ENCODE results near the gene UBB. TPM values are rescaled to one million over a fixed set of nuclear protein-coding genes. Genes with fewer than 3 reads are reported as not detected.

UBB gene
- total RNA-seq, 1 experiment from 2014 or later = 1,609 TPM

GRCh38 chr17:16383772-16384287 is 2.9 kb downstream of the UBB start:
- Histone ChIP-seq H3K27me3 (ENCODE audit: insufficient read depth, low read length) (no peaks in the 10 kb centered on the region), H3K79me2 (ENCODE audit: insufficient read depth, low read length) (peaks cover 7% of the 10 kb centered on the region; the same call in 1 of the 2 replicates), H2BK15ac (ENCODE audit: low read depth, low read length) (no peak overlapping the region), H4K5ac (ENCODE audit: insufficient read length, low read depth, low read length) (no peak overlapping the region), H3K4me1 (ENCODE audit: insufficient read depth, low read length) (no peaks in the 10 kb centered on the region), H4K20me1 (ENCODE audit: control insufficient read depth, insufficient read depth, insufficient read length) (no peaks in the 10 kb centered on the region), H3K27ac (ENCODE audit: insufficient read length, low read depth, low read length) (no peak overlapping the region), H2BK20ac (ENCODE audit: low read depth, low read length, poor library complexity, severe bottlenecking) (no peak overlapping the region), H3K4ac (ENCODE audit: low read depth, low read length) (no peak overlapping the region), H3K9ac (ENCODE audit: extremely low read depth, insufficient read length, low read length) (no peak overlapping the region), H3K18ac (ENCODE audit: insufficient read length, low read depth, low read length) (no peak overlapping the region), H2AK5ac (ENCODE audit: insufficient read length, low read length) (no peak overlapping the region), H2BK12ac (ENCODE audit: insufficient read length, low read depth, low read length) (no peak overlapping the region), H2AFZ (ENCODE audit: low read length) (no peak overlapping the region), H3K23ac (ENCODE audit: insufficient read length, low read depth, low read length) (no peak overlapping the region), H3K56ac (ENCODE audit: insufficient read length, low read depth, low read length) (no peak overlapping the region), H4K91ac (ENCODE audit: insufficient read length, low read depth, low read length) (no peak overlapping the region), H3K9me3 (ENCODE audit: control insufficient read depth, low read depth, low read length) (no peaks in the 10 kb centered on the region), H3K79me1 (ENCODE audit: insufficient read depth, low read depth, low read length, poor library complexity, severe bottlenecking) (peaks cover 3% of the 10 kb centered on the region), H2BK5ac (ENCODE audit: insufficient read length, low read length) (no peak overlapping the region), H3K14ac (ENCODE audit: insufficient read depth, low read length) (no peak overlapping the region), H4K8ac (replicated peaks; ENCODE audit: insufficient read length, low read depth, low read length) (no peak overlapping the region), H3K23me2 (ENCODE audit: insufficient read length, low read depth, low read length, poor library complexity, severe bottlenecking) (peaks cover 7% of the 10 kb centered on the region), H3K4me2 (ENCODE audit: insufficient read depth, insufficient read length, low read length) (no peak overlapping the region), H3T11ph (ENCODE audit: low read length) (no peak overlapping the region), H2BK120ac (ENCODE audit: low read depth, low read length, poor library complexity, severe bottlenecking) (no peak overlapping the region)
- no peak for TF ChIP-seq CTCF (conservative IDR thresholded peaks at IDR 0.05)
- peak overlapping the region in 1 of 3 experiments; percentile 58; a peak in 3 of 7 replicates for H3K27ac Mint-ChIP-seq
- H3K4me3 Mint-ChIP-seq = peak overlapping the region; percentile 21 to 55; a peak in 4 of 5 replicates
- peaks cover 2 to 3% of the 10 kb centered on the region in 2 experiments; a peak in 2 of 5 replicates for H3K9me3 Mint-ChIP-seq
- no peaks in the 10 kb centered on the region for H3K27me3 Mint-ChIP-seq (ENCODE audit: low read depth)
- peaks cover 21 to 34% of the 10 kb centered on the region in 2 experiments for H3K4me1 Mint-ChIP-seq
- H3K36me3 Mint-ChIP-seq (ENCODE audit: insufficient read depth in 1 of 3, low read depth in 3 of 3) = peaks cover 24 to 29% (median 28%) of the 10 kb centered on the region in 3 experiments; a peak in 6 of 7 replicates
- WGBS (ENCODE audit: extremely low coverage, insufficient read length, low lambda C conversion rate) = no CpG with 5 or more reads among the region's 5 CpGs
- no peak for DNase-seq
